ENCODE measurements around the gene TANGO6. TPM values are rescaled to one million over a fixed set of nuclear protein-coding genes. Genes with fewer than 3 reads are reported as not detected.
"Not testable (repeated sequence)": the region's sequence is repeated elsewhere in the genome, so short reads cannot be mapped to it uniquely, and the experiment has no call there.

TANGO6 gene
- polyA plus RNA-seq, 1 donor = 6.2 TPM

GRCh38 chr16:69055980-69056379 lies 212.6 kb downstream of the TANGO6 start:
- DNase-seq = no peak

- no peak for DNase-seq
Measured at GRCh38 chr16:69056421-69056820, 213.1 kb downstream of the TANGO6 start.

GRCh38 chr16:69057400-69058378 lies 214.4 kb downstream of the TANGO6 start:
- DNase-seq = no peak

- DNase-seq = not testable (repeated sequence)
Measured at GRCh38 chr16:69063491-69063890, 220.2 kb downstream of the TANGO6 start.

GRCh38 chr16:69064124-69064763 lies 220.9 kb downstream of the TANGO6 start:
- DNase-seq = no peak

- no peak for DNase-seq
Measured at GRCh38 chr16:69064764-69065313, 221.5 kb downstream of the TANGO6 start.

- no peak for DNase-seq
Measured at GRCh38 chr16:69069504-69069903, 226.2 kb downstream of the TANGO6 start.

GRCh38 chr16:69071036-69071435 lies 227.7 kb downstream of the TANGO6 start:
- DNase-seq = no peak

- no peak for DNase-seq
Measured at GRCh38 chr16:69072640-69072974, 229.3 kb downstream of the TANGO6 start.

- no peak for DNase-seq
Measured at GRCh38 chr16:69073181-69073702, 229.9 kb downstream of the TANGO6 start.

- DNase-seq = no peak
Measured at GRCh38 chr16:69077251-69077650, 233.9 kb downstream of the TANGO6 start.

- DNase-seq = no peak
Measured at GRCh38 chr16:69078073-69078472, 234.7 kb downstream of the TANGO6 start.

- no peak for DNase-seq
Measured at GRCh38 chr16:69079697-69080096, 236.4 kb downstream of the TANGO6 start.

GRCh38 chr16:69083306-69083941 lies 240.1 kb downstream of the TANGO6 start:
- no peak for DNase-seq

GRCh38 chr16:69084289-69084688 lies 241.0 kb downstream of the TANGO6 start:
- DNase-seq = no peak

- DNase-seq = no peak
Measured at GRCh38 chr16:69085032-69085695, 241.8 kb downstream of the TANGO6 start.

GRCh38 chr16:69087161-69087581 lies 243.8 kb downstream of the TANGO6 start:
- no peak for DNase-seq

GRCh38 chr16:69088684-69089083 lies 245.4 kb downstream of the TANGO6 start:
- no peak for DNase-seq

GRCh38 chr16:69089091-69089910 lies 246.0 kb downstream of the TANGO6 start:
- no peak for DNase-seq

GRCh38 chr16:69093974-69094373 lies 250.6 kb downstream of the TANGO6 start:
- DNase-seq = no peak

- DNase-seq = no peak
Measured at GRCh38 chr16:69094501-69094900, 251.2 kb downstream of the TANGO6 start.

Measured in left kidney (tissue), 2 donors.